NCI-H748 treated with DMSO at 0.1 percent for 48 hours (cell line): ENCODE measurements around the gene ZNF212.
"Not testable (repeated sequence)": the region's sequence is repeated elsewhere in the genome, so short reads cannot be mapped to it uniquely, and the experiment has no call there.

ENCODE experiments used
- DNase-seq: peaks from one replicate; lab custom pipeline; 2025; lab: John Stamatoyannopoulos, UW

Gene ZNF212

GRCh38 chr7:149218469-149219420, 20.7 kb upstream of the ZNF212 start:
- DNase-seq, result no peak

GRCh38 chr7:149220534-149220933, 18.9 kb upstream of the ZNF212 start:
- DNase-seq, result no peak

- DNase-seq, result no peak
These were observed 16.3 kb upstream of the ZNF212 start for GRCh38 chr7:149223176-149223575.

GRCh38 chr7:149223761-149224160, 15.7 kb upstream of the ZNF212 start:
- DNase-seq, result no peak

- no peak for DNase-seq
These were observed 15.1 kb upstream of the ZNF212 start for GRCh38 chr7:149224352-149224751.

GRCh38 chr7:149225106-149225505, 14.3 kb upstream of the ZNF212 start:
- DNase-seq, result no peak

GRCh38 chr7:149225656-149226055, 13.8 kb upstream of the ZNF212 start:
- no peak for DNase-seq

- not testable (repeated sequence) for DNase-seq
These were observed 13.1 kb upstream of the ZNF212 start for GRCh38 chr7:149226366-149226765.

GRCh38 chr7:149226840-149227494, 12.5 kb upstream of the ZNF212 start:
- DNase-seq, result no peak

GRCh38 chr7:149228831-149229471, 10.5 kb upstream of the ZNF212 start:
- DNase-seq, result no peak

- no peak for DNase-seq
These were observed 9.9 kb upstream of the ZNF212 start for GRCh38 chr7:149229526-149229925.

- no peak for DNase-seq
These were observed 7.1 kb upstream of the ZNF212 start for GRCh38 chr7:149232362-149232761.

- not testable (repeated sequence) for DNase-seq
These were observed 5.7 kb upstream of the ZNF212 start for GRCh38 chr7:149233655-149234204.

GRCh38 chr7:149237502-149237901, 1.9 kb upstream of the ZNF212 start:
- no peak for DNase-seq

GRCh38 chr7:149238051-149238450, 1.4 kb upstream of the ZNF212 start:
- DNase-seq, result no peak

- no peak for DNase-seq
These were observed 1.2 kb downstream of the ZNF212 start for GRCh38 chr7:149240637-149241036.

GRCh38 chr7:149241696-149242095, 2.2 kb downstream of the ZNF212 start:
- no peak for DNase-seq

- no peak for DNase-seq
These were observed 5.8 kb downstream of the ZNF212 start for GRCh38 chr7:149245244-149245643.

- no peak for DNase-seq
These were observed 6.3 kb downstream of the ZNF212 start for GRCh38 chr7:149245744-149246143.

- DNase-seq, result no peak
These were observed 9.3 kb downstream of the ZNF212 start for GRCh38 chr7:149248777-149249176.

GRCh38 chr7:149250151-149250550, 10.7 kb downstream of the ZNF212 start:
- DNase-seq, result not testable (repeated sequence)

- DNase-seq, result not testable (repeated sequence)
These were observed 12.1 kb downstream of the ZNF212 start for GRCh38 chr7:149251518-149251917.
